ENCODE results near the gene TRIM42. TPM values are rescaled to one million over a fixed set of nuclear protein-coding genes. Genes with fewer than 3 reads are reported as not detected.

Gene TRIM42
- total and polyA plus RNA-seq, 9 of the 15 experiments (the other 6 are each of a cell fraction or from before 2014, with no cell fraction given): not detected

- TF ChIP-seq RAD21 (CRISPR knock-in tag; conservative IDR thresholded peaks at IDR 0.05 in 1 of 2, IDR thresholded peaks at IDR 0.05 in 1 of 2): peak; percentile 60 to 68
These were observed 59.1 kb downstream of the TRIM42 start (continued) for GRCh38 chr3:140736863-140737460.

GRCh38 chr3:140742116-140742515 is 64.3 kb downstream of the TRIM42 start:
- in situ Hi-C loops (cut with MboI): no loop called here
- BruUV-seq (replicated peaks): no TSS peak
- Histone ChIP-seq H3K9ac (ENCODE audit: insufficient read depth in 1 of 2, low read depth in 2 of 2, low read length in 2 of 2) (no peak overlapping the region), H3K9me3 (replicated peaks; ENCODE audit: control insufficient read depth, insufficient read depth, low read depth, low read length) (no peaks in the 10 kb centered on the region), H3K27ac (ENCODE audit: extremely low read depth, low read depth, low read length) (no peak overlapping the region), H2AFZ (ENCODE audit: low read depth, low read length) (no peak overlapping the region), H3K4me1 (replicated peaks in 1 of 2; ENCODE audit: control insufficient read depth in 2 of 2, insufficient read depth in 2 of 2, low read length in 2 of 2) (no peaks in the 10 kb centered on the region), H3K4me3 (no peak overlapping the region), H3K4me2 (ENCODE audit: insufficient read depth, low read length) (no peak overlapping the region), H4K20me1 (replicated peaks; ENCODE audit: control insufficient read depth, insufficient read depth, low read length) (no peaks in the 10 kb centered on the region), H3K27me3 (ENCODE audit: control insufficient read depth in 2 of 2, insufficient read depth in 2 of 2, low read length in 2 of 2) (no peaks in the 10 kb centered on the region), H3K9me1 (ENCODE audit: control insufficient read depth, insufficient read depth, low read length) (no peaks in the 10 kb centered on the region), H3K36me3 (ENCODE audit: control insufficient read depth, insufficient read depth, low read length) (no peaks in the 10 kb centered on the region), H3K79me2 (ENCODE audit: control insufficient read depth, insufficient read depth, low read length) (no peaks in the 10 kb centered on the region)
- intact Hi-C loops (cut with micrococcal nuclease): no loop called here
- TF ChIP-seq ZNF134 (CRISPR knock-in tag; conservative IDR thresholded peaks at IDR 0.05) (peak; percentile 83), OTX1 (CRISPR knock-in tag; IDR thresholded peaks at IDR 0.05) (no peak)
- 0% methylated on average over 2 of the region's 2 CpGs for WGBS (ENCODE audit: insufficient coverage, low coverage, missing lambda C conversion rate)
- ATAC-seq: no peak
- ChIA-PET POLR2A (no interaction called here), CTCF (ENCODE audit: low intra/inter-chr PET ratio) (no interaction called here)
- FAIRE-seq: no peak
- DNase-seq (ENCODE audit: extremely low read depth in 1 of 4, low spot score in 3 of 4): no peak

GRCh38 chr3:140748171-140748570 is 70.3 kb downstream of the TRIM42 start:
- DNase-seq (ENCODE audit: extremely low read depth in 1 of 4, low spot score in 3 of 4) (no peak), FAIRE-seq (no peak), ATAC-seq (no peak)
- no peaks in the 10 kb centered on the region for H3K27me3 ChIP-seq (ENCODE audit: control insufficient read depth in 2 of 2, insufficient read depth in 2 of 2, low read length in 2 of 2)
- intact Hi-C loops (cut with micrococcal nuclease) (no loop called here), in situ Hi-C loops (cut with MboI) (no loop called here)
- WGBS (ENCODE audit: insufficient coverage, low coverage, missing lambda C conversion rate): 0% methylated on average over 3 of the region's 3 CpGs
- H3K9ac ChIP-seq (ENCODE audit: insufficient read depth in 1 of 2, low read depth in 2 of 2, low read length in 2 of 2): no peak overlapping the region
- no peaks in the 10 kb centered on the region for H3K9me1 ChIP-seq (ENCODE audit: control insufficient read depth, insufficient read depth, low read length)
- no peak overlapping the region for H2AFZ ChIP-seq (ENCODE audit: low read depth, low read length)
- no peak overlapping the region for H3K4me2 ChIP-seq (ENCODE audit: insufficient read depth, low read length)
- H3K36me3 ChIP-seq (ENCODE audit: control insufficient read depth, insufficient read depth, low read length): no peaks in the 10 kb centered on the region
- POLR2A ChIA-PET: no interaction called here
- no peaks in the 10 kb centered on the region for H3K9me3 ChIP-seq (replicated peaks; ENCODE audit: control insufficient read depth, insufficient read depth, low read depth, low read length)
- H3K79me2 ChIP-seq (ENCODE audit: control insufficient read depth, insufficient read depth, low read length): no peaks in the 10 kb centered on the region
- no peak overlapping the region for H3K4me3 ChIP-seq
- H3K27ac ChIP-seq (ENCODE audit: extremely low read depth, low read depth, low read length): no peak overlapping the region
- H4K20me1 ChIP-seq (replicated peaks; ENCODE audit: control insufficient read depth, insufficient read depth, low read length): no peaks in the 10 kb centered on the region
- no TSS peak for BruUV-seq (replicated peaks)
- CTCF ChIA-PET (ENCODE audit: low intra/inter-chr PET ratio): no interaction called here
- H3K4me1 ChIP-seq (replicated peaks in 1 of 2; ENCODE audit: control insufficient read depth in 2 of 2, insufficient read depth in 2 of 2, low read length in 2 of 2): no peaks in the 10 kb centered on the region
- TF ChIP-seq ZBTB9 (CRISPR knock-in tag; IDR thresholded peaks at IDR 0.05): no peak
- TF ChIP-seq KLF10 (CRISPR knock-in tag; IDR thresholded peaks at IDR 0.05): no peak
- no peak for TF ChIP-seq ZNF274 (IDR thresholded peaks at IDR 0.05; ENCODE audit: borderline replicate concordance, low read depth, low read length)
- no peak for TF ChIP-seq MCM5 (IDR thresholded peaks at IDR 0.05; ENCODE audit: low read depth)
- TF ChIP-seq ZBTB33 (CRISPR knock-in tag; IDR thresholded peaks at IDR 0.05): no peak
- no peak for TF ChIP-seq ZNF551 (CRISPR knock-in tag; IDR thresholded peaks at IDR 0.05)
- no peak for TF ChIP-seq DLX4 (CRISPR knock-in tag; IDR thresholded peaks at IDR 0.05)
- no peak for TF ChIP-seq NFIX (CRISPR knock-in tag; IDR thresholded peaks at IDR 0.05; ENCODE audit: low read depth)

Measured in K562 (cell line).